K562 (cell line): ENCODE data around the gene PIK3CB. TPM values are rescaled to one million over a fixed set of nuclear protein-coding genes. Genes with fewer than 3 reads are reported as not detected.

Source experiments
- BACH1 ChIP-seq: fragments of 200-800 bp; sonication (Bioruptor generic); IDR thresholded peaks from 2 replicates; pipeline ENCODE4 v1.6.1; 2016; ENCODE audit warnings: missing genetic modification characterization, missing compliant biosample characterization
- CEBPG ChIP-seq, 3 experiments: fragments of 200-800 bp in 1 of 3; sonication (Bioruptor generic) in 1 of 3; sonication (generic) in 1 of 3; formaldehyde crosslinking in 1 of 3; IDR thresholded peaks in 2 of 3; conservative IDR thresholded peaks in 1 of 3; 2 replicates each; pipeline versions ENCODE4 v1.6.1 to v1.8.0; 2016 to 2022; ENCODE audit warnings: missing compliant biosample characterization in 2 of 3, missing genetic modification characterization in 2 of 3, mild to moderate bottlenecking in 1 of 3, missing genetic modification reagents in 1 of 3
- E2F1 ChIP-seq: sonication (generic); formaldehyde crosslinking; IDR thresholded peaks from 2 replicates; pipeline ENCODE4 v1.8.1; 2023; ENCODE audit warnings: mild to moderate bottlenecking, missing genetic modification reagents, moderate library complexity
- FOXA3 ChIP-seq, 2 experiments: fragments of 450-650 bp in 1 of 2; sonication (generic) in 1 of 2; formaldehyde crosslinking; IDR thresholded peaks in 1 of 2; conservative IDR thresholded peaks in 1 of 2; 2 replicates each; pipeline versions ENCODE4 v1.4.0 to v1.8.0; 2020 to 2022; ENCODE audit warnings: mild to moderate bottlenecking in 2 of 2, missing genetic modification reagents in 1 of 2
- HDAC3 ChIP-seq: fragments of 450-650 bp; IDR thresholded peaks from 2 replicates; pipeline ENCODE4 v1.6.1; 2018; ENCODE audit warnings: borderline replicate concordance, mild to moderate bottlenecking, moderate library complexity; ENCODE audit not compliant: partially characterized antibody
- OTX1 ChIP-seq: fragments of 450-650 bp; formaldehyde crosslinking; IDR thresholded peaks from 2 replicates; pipeline ENCODE4 v1.4.0; 2022; ENCODE audit warnings: mild to moderate bottlenecking
- POLR2A ChIP-seq: fragments of 450-650 bp; conservative IDR thresholded peaks from 2 replicates; pipeline ENCODE4 v1.6.1; 2016
- RERE ChIP-seq: sonication (generic); formaldehyde crosslinking; IDR thresholded peaks from 2 replicates; pipeline ENCODE4 v1.8.0; 2023; ENCODE audit warnings: missing genetic modification reagents, mild to moderate bottlenecking, borderline replicate concordance
- SAP30 ChIP-seq: fragments of 200-600 bp; sonication (generic); IDR thresholded peaks from 2 replicates; pipeline ENCODE4 v1.6.1; 2012; ENCODE audit warnings: borderline replicate concordance, low read depth, mild to moderate bottlenecking, moderate library complexity, low read length, control low read depth, inconsistent platforms; ENCODE audit not compliant: insufficient read depth, poor library complexity, severe bottlenecking
- ZNF274 ChIP-seq: IDR thresholded peaks from 2 replicates; pipeline ENCODE4 v1.6.1; 2011; ENCODE audit warnings: low read depth, mild to moderate bottlenecking, low read length, moderate library complexity, borderline replicate concordance
- ZNF76 ChIP-seq: fragments of 250-450 bp; sonication (Bioruptor Pico); IDR thresholded peaks from 2 replicates; pipeline ENCODE4 v1.4.0; 2020; ENCODE audit warnings: mild to moderate bottlenecking, moderate library complexity, borderline replicate concordance
- polyA plus RNA-seq, 8 experiments: library from polyadenylated mRNA; depleted of rRNA in 4 of 8; stranded (reverse) in 5 of 8; unstranded in 3 of 8; fragments of >200 nt; fragmentation: Nextera tagmentation in 2 of 8; fragmentation: Illumina TruSeq in 1 of 8; extraction: Ambion mirVana in 2 of 8; extraction: Trizol in 1 of 8; gene quantifications; 2 replicates each; pipeline versions ENCODE4 v1.2.1 to v1.2.3, GENCODE V29; 2011 to 2014; ENCODE audit warnings: inconsistent platforms in 1 of 8, missing spikeins in 1 of 8
- total RNA-seq, 7 experiments: library from RNA; depleted of rRNA in 6 of 7; stranded (reverse); fragments of >200 nt in 6 of 7; fragmentation: Illumina TruSeq in 2 of 7; extraction: Trizol in 2 of 7; gene quantifications; 2 replicates each; pipeline versions ENCODE4 v1.2.1 to v1.2.3, GENCODE V29; 2011 to 2021; ENCODE audit warnings: low replicate concordance in 1 of 7
- TF ChIP-seq, protein P1 (sequence below): fragments of 250-450 bp; sonication (Bioruptor Pico); IDR thresholded peaks from 2 replicates; pipeline ENCODE4 v1.9.0; 2021; ENCODE audit warnings: mild to moderate bottlenecking, inconsistent platforms
- TF ChIP-seq, protein P2 (sequence below): fragments of 250-450 bp; sonication (Bioruptor Pico); IDR thresholded peaks from 2 replicates; pipeline ENCODE4 v1.8.0; 2022; ENCODE audit warnings: moderate library complexity, mild to moderate bottlenecking, inconsistent platforms
- TF ChIP-seq, protein P3 (sequence below): fragments of 450-650 bp; formaldehyde crosslinking; conservative IDR thresholded peaks from 2 replicates; pipeline ENCODE4 v1.4.0; 2022; ENCODE audit warnings: mild to moderate bottlenecking, missing genetic modification characterization

Gene PIK3CB
- total and polyA plus RNA-seq, 9 of the 15 experiments (the other 6 are each of a cell fraction or from before 2014, with no cell fraction given): 15.3 to 62.6 (median 28.3) TPM

- TF ChIP-seq RERE (CRISPR knock-in tag) (no peak), HDAC3 (no peak), CEBPG (CRISPR knock-in tag; IDR thresholded peaks at IDR 0.05) (no peak), CEBPG (tag; conservative IDR thresholded peaks at IDR 0.05 in 1 of 2, IDR thresholded peaks at IDR 0.05 in 1 of 2) (no peak; a peak in 1 of 4 replicates), E2F1 (CRISPR knock-in tag) (no peak), ZNF76 (CRISPR knock-in tag) (no peak), POLR2A (peak; percentile 83), SAP30 (no peak), ZNF274 (no peak), OTX1 (CRISPR knock-in tag) (no peak; the same call in 1 of the 2 replicates), BACH1 (no peak), FOXA3 (CRISPR knock-in tag; conservative IDR thresholded peaks at IDR 0.05 in 1 of 2, IDR thresholded peaks at IDR 0.05 in 1 of 2) (no peak)
- TF ChIP-seq, protein P1, sequence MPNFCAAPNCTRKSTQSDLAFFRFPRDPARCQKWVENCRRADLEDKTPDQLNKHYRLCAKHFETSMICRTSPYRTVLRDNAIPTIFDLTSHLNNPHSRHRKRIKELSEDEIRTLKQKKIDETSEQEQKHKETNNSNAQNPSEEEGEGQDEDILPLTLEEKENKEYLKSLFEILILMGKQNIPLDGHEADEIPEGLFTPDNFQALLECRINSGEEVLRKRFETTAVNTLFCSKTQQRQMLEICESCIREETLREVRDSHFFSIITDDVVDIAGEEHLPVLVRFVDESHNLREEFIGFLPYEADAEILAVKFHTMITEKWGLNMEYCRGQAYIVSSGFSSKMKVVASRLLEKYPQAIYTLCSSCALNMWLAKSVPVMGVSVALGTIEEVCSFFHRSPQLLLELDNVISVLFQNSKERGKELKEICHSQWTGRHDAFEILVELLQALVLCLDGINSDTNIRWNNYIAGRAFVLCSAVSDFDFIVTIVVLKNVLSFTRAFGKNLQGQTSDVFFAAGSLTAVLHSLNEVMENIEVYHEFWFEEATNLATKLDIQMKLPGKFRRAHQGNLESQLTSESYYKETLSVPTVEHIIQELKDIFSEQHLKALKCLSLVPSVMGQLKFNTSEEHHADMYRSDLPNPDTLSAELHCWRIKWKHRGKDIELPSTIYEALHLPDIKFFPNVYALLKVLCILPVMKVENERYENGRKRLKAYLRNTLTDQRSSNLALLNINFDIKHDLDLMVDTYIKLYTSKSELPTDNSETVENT (CRISPR knock-in tag): no peak
- TF ChIP-seq, protein P2, sequence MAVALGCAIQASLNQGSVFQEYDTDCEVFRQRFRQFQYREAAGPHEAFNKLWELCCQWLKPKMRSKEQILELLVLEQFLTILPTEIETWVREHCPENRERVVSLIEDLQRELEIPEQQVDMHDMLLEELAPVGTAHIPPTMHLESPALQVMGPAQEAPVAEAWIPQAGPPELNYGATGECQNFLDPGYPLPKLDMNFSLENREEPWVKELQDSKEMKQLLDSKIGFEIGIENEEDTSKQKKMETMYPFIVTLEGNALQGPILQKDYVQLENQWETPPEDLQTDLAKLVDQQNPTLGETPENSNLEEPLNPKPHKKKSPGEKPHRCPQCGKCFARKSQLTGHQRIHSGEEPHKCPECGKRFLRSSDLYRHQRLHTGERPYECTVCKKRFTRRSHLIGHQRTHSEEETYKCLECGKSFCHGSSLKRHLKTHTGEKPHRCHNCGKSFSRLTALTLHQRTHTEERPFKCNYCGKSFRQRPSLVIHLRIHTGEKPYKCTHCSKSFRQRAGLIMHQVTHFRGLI (CRISPR knock-in tag): no peak
- TF ChIP-seq, protein P3, sequence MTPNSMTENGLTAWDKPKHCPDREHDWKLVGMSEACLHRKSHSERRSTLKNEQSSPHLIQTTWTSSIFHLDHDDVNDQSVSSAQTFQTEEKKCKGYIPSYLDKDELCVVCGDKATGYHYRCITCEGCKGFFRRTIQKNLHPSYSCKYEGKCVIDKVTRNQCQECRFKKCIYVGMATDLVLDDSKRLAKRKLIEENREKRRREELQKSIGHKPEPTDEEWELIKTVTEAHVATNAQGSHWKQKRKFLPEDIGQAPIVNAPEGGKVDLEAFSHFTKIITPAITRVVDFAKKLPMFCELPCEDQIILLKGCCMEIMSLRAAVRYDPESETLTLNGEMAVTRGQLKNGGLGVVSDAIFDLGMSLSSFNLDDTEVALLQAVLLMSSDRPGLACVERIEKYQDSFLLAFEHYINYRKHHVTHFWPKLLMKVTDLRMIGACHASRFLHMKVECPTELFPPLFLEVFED (CRISPR knock-in tag): peak; percentile 82
Measured at GRCh38 chr3:138863776-138864113, 29.0 kb upstream of the PIK3CB start (continued).
